Astrocyte of the spinal cord (primary cell): ENCODE data around the gene GLIPR2.
A peak's percentile ranks its signal among the peaks of the same experiment; 100 is the strongest.
"Not testable (repeated sequence)": the region's sequence is repeated elsewhere in the genome, so short reads cannot be mapped to it uniquely, and the experiment has no call there.

Experiments used
- DNase-seq: peaks from one replicate; pipeline ENCODE4 v3.0.0; 2011; ENCODE audit warnings: low read depth, low spot score
- H3K4me3 ChIP-seq: 2 replicates; pipeline ENCODE4 v1.5.1; 2011; ENCODE audit warnings: low read depth, mild to moderate bottlenecking, low read length, moderate library complexity
- in situ Hi-C: cut with HindIII; loops from 2 replicates; pipeline ENCODE4 v1.10.0; 2017; ENCODE audit warnings: low sequenced_read_pairs
- TF ChIP-seq, protein P1 (sequence below): IDR thresholded peaks from 2 replicates; pipeline ENCODE4 v1.5.1; 2012; ENCODE audit warnings: low read depth, mild to moderate bottlenecking, low read length, inconsistent platforms

The GLIPR2 gene

GRCh38 chr9:36177571-36177970, 41.0 kb downstream of the GLIPR2 start:
- TF ChIP-seq, protein P1, sequence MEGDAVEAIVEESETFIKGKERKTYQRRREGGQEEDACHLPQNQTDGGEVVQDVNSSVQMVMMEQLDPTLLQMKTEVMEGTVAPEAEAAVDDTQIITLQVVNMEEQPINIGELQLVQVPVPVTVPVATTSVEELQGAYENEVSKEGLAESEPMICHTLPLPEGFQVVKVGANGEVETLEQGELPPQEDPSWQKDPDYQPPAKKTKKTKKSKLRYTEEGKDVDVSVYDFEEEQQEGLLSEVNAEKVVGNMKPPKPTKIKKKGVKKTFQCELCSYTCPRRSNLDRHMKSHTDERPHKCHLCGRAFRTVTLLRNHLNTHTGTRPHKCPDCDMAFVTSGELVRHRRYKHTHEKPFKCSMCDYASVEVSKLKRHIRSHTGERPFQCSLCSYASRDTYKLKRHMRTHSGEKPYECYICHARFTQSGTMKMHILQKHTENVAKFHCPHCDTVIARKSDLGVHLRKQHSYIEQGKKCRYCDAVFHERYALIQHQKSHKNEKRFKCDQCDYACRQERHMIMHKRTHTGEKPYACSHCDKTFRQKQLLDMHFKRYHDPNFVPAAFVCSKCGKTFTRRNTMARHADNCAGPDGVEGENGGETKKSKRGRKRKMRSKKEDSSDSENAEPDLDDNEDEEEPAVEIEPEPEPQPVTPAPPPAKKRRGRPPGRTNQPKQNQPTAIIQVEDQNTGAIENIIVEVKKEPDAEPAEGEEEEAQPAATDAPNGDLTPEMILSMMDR: no peak
- H3K4me3 ChIP-seq: no peak overlapping the region
- in situ Hi-C loops: no loop called here
- no peak for DNase-seq

DNA sequence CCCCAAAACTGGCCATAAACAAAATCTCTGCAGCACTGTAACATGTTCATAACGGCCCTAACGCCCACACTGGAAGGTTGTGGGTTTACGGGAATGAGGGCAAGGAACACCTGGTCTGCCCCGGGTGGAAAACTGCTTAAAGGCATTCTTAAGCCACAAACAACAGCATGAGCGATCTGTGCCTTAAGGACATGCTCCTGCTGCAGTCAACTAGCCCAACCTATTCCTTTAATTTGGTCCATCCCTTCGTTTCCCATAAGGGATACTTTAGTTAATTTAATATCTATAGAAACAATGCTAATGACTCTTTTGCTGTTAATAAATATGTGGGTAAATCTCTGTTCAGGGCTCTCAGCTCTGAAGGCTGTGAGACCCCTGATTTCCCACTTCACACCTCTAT, 43.7 kb downstream of the GLIPR2 start:
- H3K4me3 ChIP-seq, DNase-seq, in situ Hi-C loops: not testable (repeated sequence)

DNA sequence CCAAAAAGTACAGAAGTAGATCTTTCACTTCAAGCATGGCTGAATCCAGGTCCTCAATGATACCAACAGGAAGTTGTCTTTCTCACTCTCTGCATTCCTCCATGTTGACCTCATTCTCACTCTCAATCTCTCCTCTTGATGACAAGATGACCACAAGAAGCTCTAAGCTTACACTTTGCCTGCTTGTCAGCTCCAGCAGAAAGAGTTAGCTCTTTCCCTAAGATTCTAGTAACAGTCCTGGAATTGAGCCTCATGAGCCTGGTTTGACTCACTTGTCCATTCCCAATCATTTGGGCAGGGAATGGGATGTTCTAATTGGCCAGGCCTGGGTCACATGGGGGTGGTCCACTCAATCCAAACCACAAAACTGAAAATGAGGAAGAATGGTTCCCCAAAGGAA, 50.9 kb downstream of the GLIPR2 start:
- DNase-seq: peak; percentile 53
- in situ Hi-C loops: no loop called here
- TF ChIP-seq, protein P1: no peak
- H3K4me3 ChIP-seq: no peak overlapping the region

GRCh38 chr9:36188212-36188611, 51.7 kb downstream of the GLIPR2 start:
- no peak for DNase-seq
- in situ Hi-C loops: no loop called here
- TF ChIP-seq, protein P1: no peak
- H3K4me3 ChIP-seq: no peak overlapping the region

GRCh38 chr9:36189976-36190375, 53.4 kb downstream of the GLIPR2 start:
- in situ Hi-C loops: no loop called here
- TF ChIP-seq, protein P1: no peak
- H3K4me3 ChIP-seq: peak overlapping the region; percentile 64
- no peak for DNase-seq

- peak within 1 kb of the TSS; percentile 64 for H3K4me3 ChIP-seq
- TF ChIP-seq, protein P1: peak; percentile 55
- DNase-seq: peak; percentile 98
- in situ Hi-C loops: no loop called here
Observed at GRCh38 chr9:36190388-36191289, 54.1 kb downstream of the GLIPR2 start, which contains the start of gene CLTA. Gene CLTA, plus strand, starts transcription at chr9:36190921. Its CDS starts 136 bp downstream, at chr9:36191057.

DNA sequence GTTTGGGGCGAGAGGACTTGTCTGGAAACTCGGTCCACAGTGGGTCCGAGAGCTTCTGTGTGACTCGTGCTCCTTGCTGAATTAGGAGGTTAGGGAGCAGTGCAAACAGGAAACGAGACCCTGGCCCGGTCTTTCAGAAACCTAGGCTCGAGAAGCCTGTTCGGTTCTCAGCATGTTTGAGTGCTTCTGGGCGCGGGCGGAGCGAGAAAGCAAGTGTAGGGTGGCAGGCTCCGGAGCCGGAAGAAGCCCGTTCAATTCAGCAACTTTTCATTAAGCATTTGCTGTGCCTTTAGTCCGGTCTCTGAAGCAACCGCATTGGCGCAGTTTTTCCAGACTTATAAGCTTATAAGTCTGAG, 54.7 kb downstream of the GLIPR2 start:
- in situ Hi-C loops: no loop called here
- DNase-seq: no peak
- H3K4me3 ChIP-seq: peak overlapping the region; percentile 64
- TF ChIP-seq, protein P1: no peak
